ENCODE measurements around the gene RFX7.
A peak's percentile ranks its signal among the peaks of the same experiment; 100 is the strongest.

Gene RFX7

DNA sequence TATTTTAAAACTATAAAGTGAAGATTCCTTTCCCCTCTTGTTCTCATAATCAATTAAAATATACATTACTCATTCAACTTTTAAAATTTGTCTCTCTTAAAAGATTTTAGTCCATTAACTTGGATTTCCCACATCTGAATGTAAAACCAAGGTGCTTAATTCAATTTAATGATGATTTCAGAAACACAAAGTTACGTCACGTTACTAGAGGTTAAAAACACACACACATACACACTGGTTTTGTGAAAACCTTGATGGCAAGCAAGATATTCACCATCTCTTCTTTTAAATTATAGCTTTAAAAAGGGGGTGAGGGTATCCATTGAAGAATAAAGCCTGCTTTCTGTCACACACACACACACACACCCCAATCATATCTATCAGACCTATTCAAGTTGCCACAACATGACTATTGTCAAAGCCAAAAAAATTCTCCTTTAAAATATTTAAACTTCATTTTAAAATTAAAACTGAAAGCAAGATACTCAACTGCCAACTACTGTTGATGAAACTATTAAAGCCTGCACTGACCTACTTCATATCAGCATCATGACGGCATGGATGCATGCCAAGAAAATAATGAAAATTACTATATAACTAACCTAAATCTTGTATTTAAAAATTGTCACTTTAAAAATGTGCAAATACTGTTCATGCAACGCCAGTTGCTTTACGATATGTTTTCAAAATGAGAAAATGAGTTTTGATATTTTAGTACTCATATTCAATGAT is 2.1 kb downstream of the RFX7 start:
- TF ChIP-seq, protein P1, sequence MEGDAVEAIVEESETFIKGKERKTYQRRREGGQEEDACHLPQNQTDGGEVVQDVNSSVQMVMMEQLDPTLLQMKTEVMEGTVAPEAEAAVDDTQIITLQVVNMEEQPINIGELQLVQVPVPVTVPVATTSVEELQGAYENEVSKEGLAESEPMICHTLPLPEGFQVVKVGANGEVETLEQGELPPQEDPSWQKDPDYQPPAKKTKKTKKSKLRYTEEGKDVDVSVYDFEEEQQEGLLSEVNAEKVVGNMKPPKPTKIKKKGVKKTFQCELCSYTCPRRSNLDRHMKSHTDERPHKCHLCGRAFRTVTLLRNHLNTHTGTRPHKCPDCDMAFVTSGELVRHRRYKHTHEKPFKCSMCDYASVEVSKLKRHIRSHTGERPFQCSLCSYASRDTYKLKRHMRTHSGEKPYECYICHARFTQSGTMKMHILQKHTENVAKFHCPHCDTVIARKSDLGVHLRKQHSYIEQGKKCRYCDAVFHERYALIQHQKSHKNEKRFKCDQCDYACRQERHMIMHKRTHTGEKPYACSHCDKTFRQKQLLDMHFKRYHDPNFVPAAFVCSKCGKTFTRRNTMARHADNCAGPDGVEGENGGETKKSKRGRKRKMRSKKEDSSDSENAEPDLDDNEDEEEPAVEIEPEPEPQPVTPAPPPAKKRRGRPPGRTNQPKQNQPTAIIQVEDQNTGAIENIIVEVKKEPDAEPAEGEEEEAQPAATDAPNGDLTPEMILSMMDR (IDR thresholded peaks at IDR 0.05): no peak
- intact Hi-C loops (cut with DNase I; ENCODE audit: low total_unique reads): loop anchor here (5.0 kb wide), 1 partner anchor 249 kb away; the partner anchor contains the start of gene NEDD4
- Histone ChIP-seq H3K4me3 (peak overlapping the region; percentile 92 to 96), H3K4me1 (peaks cover 0 to 41% (median 14%) of the 10 kb centered on the region in 4 donors), H3K27me3 (no peaks in the 10 kb centered on the region), H3K9me3 (no peaks in the 10 kb centered on the region), H3K27ac (no peak overlapping the region), H3K36me3 (no peaks in the 10 kb centered on the region)
- no peak for DNase-seq

DNA sequence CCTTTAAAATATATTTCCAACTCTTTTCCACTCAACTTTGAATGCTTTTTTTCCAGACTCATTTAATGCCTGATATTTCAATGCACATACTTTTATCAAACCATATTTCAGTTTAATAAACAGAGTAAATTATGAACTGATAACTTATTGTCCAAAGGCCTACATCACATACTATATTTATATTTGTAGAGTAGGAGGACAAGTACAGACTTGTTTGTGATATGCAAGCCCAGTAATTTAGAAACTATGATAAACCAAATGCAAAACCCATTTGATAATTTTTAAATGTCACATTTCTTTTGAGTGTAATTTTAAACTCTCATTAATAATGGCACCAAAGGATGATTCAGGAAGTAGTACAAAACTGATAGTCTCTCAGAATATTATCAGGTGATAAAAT is 3.3 kb downstream of the RFX7 start:
- no peak overlapping the region for H3K27ac ChIP-seq

DNA sequence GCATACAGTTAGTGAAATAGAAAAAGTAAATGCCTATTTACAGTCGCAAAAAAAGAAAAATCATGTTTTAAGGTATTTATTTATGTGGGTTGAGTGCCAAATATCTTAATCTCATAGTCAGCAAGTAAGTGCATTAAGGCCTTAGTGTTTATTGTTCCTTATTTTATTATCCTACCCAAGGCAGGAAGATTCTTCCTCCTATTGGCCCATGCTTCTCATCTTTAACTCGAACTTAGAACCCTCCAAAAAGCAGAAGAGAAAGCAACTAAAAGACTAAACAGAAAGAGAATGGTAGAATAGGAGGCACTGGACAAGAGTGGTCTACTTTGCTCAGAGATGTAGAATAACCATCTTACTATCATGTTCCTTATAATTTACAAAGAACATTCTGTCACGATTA is 7.5 kb downstream of the RFX7 start:
- no peak overlapping the region for H3K27ac ChIP-seq
- DNase-seq: no peak
- no peaks in the 10 kb centered on the region for H3K27me3 ChIP-seq
- intact Hi-C loops (cut with DNase I; ENCODE audit: low total_unique reads): no loop called here
- H3K36me3 ChIP-seq: peaks cover 5 to 19% (median 9%) of the 10 kb centered on the region in 3 donors
- peaks cover 0 to 11% (median 11%) of the 10 kb centered on the region in 3 donors for H3K9me3 ChIP-seq
- H3K4me1 ChIP-seq: peaks cover 0 to 30% (median 3%) of the 10 kb centered on the region in 4 donors
- TF ChIP-seq, protein P1 (IDR thresholded peaks at IDR 0.05): no peak
- no peak overlapping the region for H3K4me3 ChIP-seq

More for the DNA sequence above, 3.3 kb downstream of the RFX7 start:
- H3K27me3 ChIP-seq: no peaks in the 10 kb centered on the region
- DNase-seq: no peak
- intact Hi-C loops (cut with DNase I; ENCODE audit: low total_unique reads): loop anchor here (5.0 kb wide), 1 partner anchor 248 kb away; the partner anchor contains the start of gene NEDD4
- no peaks in the 10 kb centered on the region for H3K9me3 ChIP-seq
- no peaks in the 10 kb centered on the region for H3K36me3 ChIP-seq
- peaks cover 0 to 46% (median 14%) of the 10 kb centered on the region in 4 donors for H3K4me1 ChIP-seq
- H3K4me3 ChIP-seq: no peak overlapping the region
- TF ChIP-seq, protein P1 (IDR thresholded peaks at IDR 0.05): no peak

DNA sequence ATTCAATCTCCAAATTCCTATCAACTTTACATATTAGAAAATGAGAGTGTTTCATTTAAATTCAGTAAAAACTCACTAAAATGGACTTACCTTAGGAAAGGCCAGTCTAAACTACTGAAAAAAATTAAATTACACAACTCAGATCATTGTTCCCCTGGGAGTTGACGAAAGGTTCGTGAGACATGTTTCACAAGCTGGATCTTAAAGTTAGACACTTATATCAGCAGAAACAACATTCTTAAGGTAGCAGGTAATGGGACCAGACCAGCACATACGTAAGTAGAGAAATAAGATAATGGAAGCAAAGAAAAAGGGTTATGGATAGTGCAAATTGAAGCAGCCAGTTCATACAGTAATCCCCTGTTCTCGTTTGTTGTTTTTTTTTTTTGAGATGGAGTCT is 8.9 kb downstream of the RFX7 start:
- no peaks in the 10 kb centered on the region for H3K27me3 ChIP-seq
- TF ChIP-seq, protein P1 (IDR thresholded peaks at IDR 0.05): no peak
- no peak overlapping the region for H3K27ac ChIP-seq
- H3K4me3 ChIP-seq: no peak overlapping the region
- peaks cover 7 to 23% (median 9%) of the 10 kb centered on the region in 3 donors for H3K36me3 ChIP-seq
- intact Hi-C loops (cut with DNase I; ENCODE audit: low total_unique reads): no loop called here
- peaks cover 0 to 11% (median 11%) of the 10 kb centered on the region in 3 donors for H3K9me3 ChIP-seq
- no peak for DNase-seq
- peaks cover 0 to 33% (median 5%) of the 10 kb centered on the region in 4 donors for H3K4me1 ChIP-seq

DNA sequence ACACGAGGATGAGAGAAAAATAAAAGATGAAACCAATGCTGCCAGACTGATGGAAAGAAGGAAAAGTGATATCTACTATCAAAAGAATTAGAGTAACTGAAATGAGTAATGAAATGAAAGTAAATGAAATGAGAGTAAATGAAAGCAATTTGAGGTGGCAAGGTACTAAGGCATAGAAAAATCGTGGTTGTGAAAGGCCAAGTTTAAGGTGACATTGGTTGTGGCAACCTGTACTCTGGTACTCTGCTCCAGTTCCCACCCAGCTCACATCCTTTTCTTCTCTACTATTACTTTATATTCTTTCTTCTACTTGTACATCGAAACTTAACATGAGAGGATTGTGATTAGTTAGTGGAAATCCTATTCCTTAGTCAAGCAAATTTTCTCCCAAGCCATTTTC is 10.1 kb downstream of the RFX7 start:
- Histone ChIP-seq H3K27ac (no peak overlapping the region), H3K4me1 (peaks cover 0 to 33% (median 5%) of the 10 kb centered on the region in 4 donors), H3K4me3 (no peak overlapping the region), H3K9me3 (peaks cover 0 to 15% (median 11%) of the 10 kb centered on the region in 3 donors), H3K27me3 (no peaks in the 10 kb centered on the region), H3K36me3 (peaks cover 7 to 27% (median 9%) of the 10 kb centered on the region in 3 donors)
- TF ChIP-seq, protein P1 (IDR thresholded peaks at IDR 0.05): no peak
- no peak for DNase-seq
- intact Hi-C loops (cut with DNase I; ENCODE audit: low total_unique reads): no loop called here
